Liver (tissue), 3 donors: ENCODE measurements around the gene SNX1.

Experiments
- ATF3 ChIP-seq: IDR thresholded peaks from 2 replicates; pipeline ENCODE4 v1.6.1; 2016; ENCODE audit warnings: antibody characterized with exemption
- CTCF ChIP-seq: fragments of 150-350 bp; IDR thresholded peaks from 2 replicates; pipeline ENCODE4 v1.5.1; 2017; ENCODE audit warnings: improper control_type of control experiment, low read depth, low read length; ENCODE audit not compliant: missing input control
- EGR1 ChIP-seq, 2 donors: IDR thresholded peaks; 2 replicates each; pipeline ENCODE4 v1.6.1; 2016 to 2018; ENCODE audit warnings: antibody characterized with exemption in 2 of 2, low read depth in 2 of 2
- GABPA ChIP-seq, 2 donors: IDR thresholded peaks in 1 of 2; conservative IDR thresholded peaks in 1 of 2; 2 replicates each; pipeline ENCODE4 v1.6.1; 2016; ENCODE audit warnings: antibody characterized with exemption in 2 of 2, mild to moderate bottlenecking in 1 of 2, moderate library complexity in 1 of 2
- JUND ChIP-seq, 2 donors: IDR thresholded peaks; 2 replicates each; pipeline ENCODE4 v1.6.1; 2016; ENCODE audit warnings: antibody characterized with exemption in 2 of 2
- MAX ChIP-seq: IDR thresholded peaks from 2 replicates; pipeline ENCODE4 v1.6.1; 2016; ENCODE audit warnings: antibody characterized with exemption
- NR2F2 ChIP-seq: IDR thresholded peaks from 2 replicates; pipeline ENCODE4 v1.6.1; 2016; ENCODE audit warnings: antibody characterized with exemption
- RAD21 ChIP-seq, 2 donors: IDR thresholded peaks; 2 replicates each; pipeline ENCODE4 v1.6.1; 2016; ENCODE audit warnings: antibody characterized with exemption in 2 of 2, mild to moderate bottlenecking in 2 of 2
- REST ChIP-seq: IDR thresholded peaks from 2 replicates; pipeline ENCODE4 v1.6.1; 2016; ENCODE audit warnings: antibody characterized with exemption, mild to moderate bottlenecking
- SP1 ChIP-seq: IDR thresholded peaks from 2 replicates; pipeline ENCODE4 v1.6.1; 2018; ENCODE audit warnings: antibody characterized with exemption, mild to moderate bottlenecking
- TAF1 ChIP-seq: conservative IDR thresholded peaks from 2 replicates; pipeline ENCODE4 v1.6.1; 2016; ENCODE audit warnings: antibody characterized with exemption, mild to moderate bottlenecking
- YY1 ChIP-seq: IDR thresholded peaks from 2 replicates; pipeline ENCODE4 v1.6.1; 2016; ENCODE audit warnings: antibody characterized with exemption, mild to moderate bottlenecking
- donor health status: healthy.
- donor health status: healthy.

- TF ChIP-seq CTCF = no peak
- no peak for TF ChIP-seq ATF3
- TF ChIP-seq EGR1 (IDR thresholded peaks at IDR 0.05; ENCODE audit: low read depth in 2 of 2) = no peak
- TF ChIP-seq RAD21 (IDR thresholded peaks at IDR 0.05) = no peak
- TF ChIP-seq NR2F2 = no peak
- no peak for TF ChIP-seq YY1
- TF ChIP-seq SP1 = no peak
- TF ChIP-seq GABPA (IDR thresholded peaks at IDR 0.05 in 1 of 2, conservative IDR thresholded peaks at IDR 0.05 in 1 of 2) = no peak
- TF ChIP-seq TAF1 = no peak
- no peak for TF ChIP-seq JUND (IDR thresholded peaks at IDR 0.05)
- TF ChIP-seq REST = no peak
- TF ChIP-seq MAX = no peak
Observed at GRCh38 chr15:64111679-64112050, 15.9 kb downstream of the SNX1 start.
